DMS153 treated with DMSO at 0.1 percent for 48 hours (cell line): ENCODE data around the gene ETV7.
A peak's percentile ranks its signal among the peaks of the same experiment; 100 is the strongest.
"Not testable (repeated sequence)": the region's sequence is repeated elsewhere in the genome, so short reads cannot be mapped to it uniquely, and the experiment has no call there.

Experiments used
- DNase-seq: peaks from one replicate; lab custom pipeline; 2025; ENCODE audit not compliant: unreplicated experiment; lab: John Stamatoyannopoulos, UW

Gene ETV7

DNA sequence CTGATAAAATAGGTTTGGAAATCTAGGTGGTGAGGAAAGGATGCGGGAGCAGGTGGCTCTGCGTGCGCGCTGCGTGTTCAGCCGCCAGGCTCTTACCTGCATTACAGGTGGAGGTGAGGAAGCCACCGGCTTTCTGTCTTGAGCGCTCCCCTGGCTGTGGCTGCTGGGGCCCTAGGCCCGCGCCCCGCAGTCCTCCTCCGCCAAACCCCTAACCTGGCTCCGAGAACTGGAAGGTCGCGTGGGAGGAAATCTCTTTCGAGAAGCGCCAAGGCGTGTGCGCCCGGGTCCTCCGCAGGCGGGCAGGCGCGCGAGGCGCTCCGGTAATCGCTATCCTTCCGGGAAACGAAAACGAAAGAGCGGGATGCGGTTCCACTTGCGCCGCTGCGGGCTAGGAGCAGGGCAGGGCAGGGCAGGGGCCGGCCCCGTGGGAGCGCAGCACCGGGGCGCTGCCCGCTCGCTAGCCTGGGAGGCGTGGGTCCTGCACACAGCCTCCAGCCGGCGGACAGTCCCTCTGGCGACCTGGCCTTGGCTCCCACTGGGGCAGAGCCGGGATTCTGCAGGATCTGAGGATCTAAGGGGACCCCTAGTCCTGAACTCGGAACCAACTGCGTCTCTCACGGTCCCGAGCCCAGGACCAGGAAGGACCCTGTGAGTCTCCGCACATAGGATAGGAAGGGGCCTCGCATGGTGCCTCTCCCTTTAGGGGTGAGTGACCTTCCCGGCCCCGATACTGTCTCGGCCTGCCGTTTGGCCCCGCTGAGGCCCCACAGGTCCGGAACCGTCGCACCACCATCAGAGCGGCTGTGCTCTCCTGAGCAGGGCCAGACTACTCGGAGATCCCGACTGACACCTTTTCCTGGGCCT lies at the start of gene ETV7:
Gene ETV7, minus strand, starts transcription at position 230 of the 864 bp plus-strand sequence. Its CDS starts 128 bp downstream, at position 102.
- no peak for DNase-seq

DNA sequence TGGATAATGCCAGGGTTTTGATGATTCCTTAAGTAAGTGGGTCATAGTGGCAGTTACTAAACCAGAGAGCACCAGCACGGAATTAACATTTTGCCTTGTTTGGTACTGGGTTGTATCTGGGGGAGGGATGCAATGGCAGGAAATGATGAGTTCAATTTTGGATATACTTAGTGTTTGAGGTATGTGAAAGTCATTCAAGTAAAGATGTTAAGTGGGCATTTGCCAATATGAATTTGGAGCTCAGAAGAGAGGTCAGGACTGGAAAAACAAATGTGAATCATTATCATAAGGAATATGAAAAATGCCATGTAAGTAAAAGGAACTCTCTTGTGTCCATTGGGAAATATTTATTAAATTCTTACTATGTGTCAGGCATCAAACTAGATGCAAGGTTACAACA lies 49.0 kb upstream of the ETV7 start:
- no peak for DNase-seq

DNA sequence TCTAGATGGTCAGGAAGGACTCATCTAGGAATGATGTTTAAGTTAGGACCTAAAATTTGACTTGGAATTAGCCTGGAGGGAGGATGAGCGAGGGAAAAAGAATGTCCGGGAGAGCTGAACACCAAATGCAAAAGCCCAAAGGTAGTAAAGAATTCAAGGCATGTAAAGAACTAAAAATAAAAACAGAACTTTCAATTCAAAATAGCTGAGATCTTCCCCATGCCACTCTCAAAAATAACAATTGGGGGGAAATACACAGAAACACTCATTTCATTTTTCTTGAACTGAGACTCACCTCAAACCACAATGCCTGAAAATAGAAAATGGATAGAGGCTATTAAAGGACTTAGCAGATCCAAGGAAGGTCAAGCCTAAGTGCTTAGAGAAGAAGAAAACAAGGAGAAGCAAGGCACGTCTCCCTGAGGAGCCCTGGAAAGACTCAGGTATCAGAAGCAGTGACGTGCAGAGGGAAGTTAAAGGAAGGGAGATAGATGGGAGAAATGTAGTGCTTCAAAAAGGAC lies 44.7 kb upstream of the ETV7 start:
- DNase-seq = no peak

DNA sequence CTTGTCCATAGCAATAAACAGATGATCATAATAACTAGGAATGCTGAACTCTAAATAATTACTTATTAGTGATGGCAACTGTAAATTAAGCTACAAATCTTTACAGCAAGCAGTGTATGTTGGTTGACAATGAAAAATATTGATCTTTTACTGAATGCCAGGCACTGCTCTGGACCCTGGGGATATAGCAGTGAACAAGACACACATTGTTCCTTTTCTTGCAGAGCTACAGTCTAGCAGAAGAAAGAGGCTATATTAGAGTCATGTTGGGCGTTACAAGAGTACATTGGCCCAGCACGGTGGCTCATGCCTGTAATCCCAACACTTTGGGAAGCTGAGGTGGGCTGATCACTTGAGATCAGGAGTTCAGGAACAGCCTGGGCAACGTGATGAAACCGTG lies 43.7 kb upstream of the ETV7 start:
- DNase-seq = no peak

DNA sequence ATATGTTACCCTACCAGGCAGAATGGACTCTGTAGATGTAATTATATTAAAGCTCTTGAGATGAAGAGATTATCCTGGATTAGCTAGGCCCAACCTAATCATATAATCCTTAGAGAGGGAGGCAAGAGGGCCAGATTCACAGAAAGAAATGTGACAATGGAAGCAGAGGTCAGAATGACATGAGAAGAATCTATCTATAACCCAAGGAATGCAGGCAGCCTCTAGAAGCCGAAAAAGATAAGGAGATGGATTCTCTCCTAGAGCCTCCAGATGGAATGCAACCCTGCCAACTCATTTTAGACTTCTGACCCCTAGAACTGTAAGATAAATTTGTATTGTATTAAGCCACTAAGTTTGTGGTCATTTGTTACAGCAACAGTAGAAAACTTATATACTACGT lies 42.9 kb upstream of the ETV7 start:
- DNase-seq = no peak

DNA sequence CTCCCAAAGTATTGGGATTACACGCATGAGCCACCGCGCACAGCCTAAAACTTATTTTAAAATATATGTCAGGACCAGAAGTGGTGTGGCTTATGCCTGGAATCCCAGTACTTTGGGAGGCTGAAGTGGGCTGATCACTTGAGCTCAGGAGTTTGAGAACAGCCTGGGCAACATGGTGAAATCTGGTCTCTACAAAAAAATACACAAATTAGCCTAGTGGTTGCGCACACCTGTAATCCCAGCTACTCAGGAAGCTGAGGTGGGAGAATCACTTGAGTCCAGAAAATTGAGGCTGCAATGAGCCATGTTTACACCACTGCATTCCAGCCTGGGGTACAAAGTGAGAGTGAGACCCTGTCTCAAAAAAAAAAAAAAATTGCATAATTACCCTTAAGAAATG lies 41.4 kb upstream of the ETV7 start:
- DNase-seq = no peak

DNA sequence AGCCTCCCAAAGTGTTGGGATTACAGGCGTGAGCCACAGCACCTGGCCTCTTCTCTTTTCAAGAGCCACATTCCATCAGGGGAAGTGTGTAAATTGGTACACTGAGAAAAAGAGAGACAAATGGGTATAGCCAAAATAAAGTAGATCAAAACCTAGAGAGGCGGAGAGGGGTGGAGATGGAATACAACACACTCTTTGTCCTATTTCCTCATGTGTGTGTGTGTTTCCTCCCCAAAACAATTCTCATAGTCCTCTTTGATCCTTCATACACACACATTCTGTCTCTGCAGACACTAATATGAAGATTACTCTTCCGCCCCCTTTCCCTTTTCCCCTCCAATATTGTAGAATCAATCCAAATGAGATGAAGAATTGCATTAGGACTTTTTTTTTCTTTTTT lies 39.2 kb upstream of the ETV7 start:
- DNase-seq = no peak

DNA sequence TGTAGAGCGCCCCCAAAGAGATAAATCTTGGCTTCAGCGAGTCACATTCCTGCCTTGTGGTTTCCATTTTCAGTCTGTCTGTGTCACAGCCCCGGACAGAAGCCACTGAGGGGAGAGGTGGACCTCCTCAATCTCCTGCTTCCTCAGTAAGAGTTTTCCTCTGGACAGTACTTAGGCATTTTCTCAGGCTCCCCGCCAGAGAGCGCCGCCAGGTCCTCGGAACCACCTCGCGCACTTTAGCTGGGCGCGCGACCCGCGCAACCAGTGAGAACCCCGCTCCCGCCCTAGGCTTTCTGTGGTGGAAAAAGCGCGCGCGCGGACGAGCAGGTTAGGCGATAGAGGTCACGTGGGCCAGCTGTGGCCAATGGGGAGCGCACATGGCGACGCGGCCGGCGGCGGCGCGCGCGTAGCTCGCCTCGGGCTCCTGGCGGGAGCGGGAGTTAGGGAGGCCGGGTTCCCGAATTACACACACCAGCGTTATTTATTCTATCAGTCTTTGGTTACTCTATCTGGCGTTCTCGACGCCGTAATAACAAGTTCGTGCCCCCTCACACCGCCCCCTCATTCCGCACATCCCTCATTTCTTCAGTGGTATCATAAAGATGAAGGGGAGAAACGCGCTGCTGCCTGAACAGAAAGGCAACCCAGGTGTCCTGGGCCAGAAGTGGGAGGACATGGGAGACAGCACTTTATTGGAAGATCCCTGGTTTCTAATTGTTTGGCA lies 35.8 kb upstream of the ETV7 start:
- DNase-seq = peak; percentile 75

DNA sequence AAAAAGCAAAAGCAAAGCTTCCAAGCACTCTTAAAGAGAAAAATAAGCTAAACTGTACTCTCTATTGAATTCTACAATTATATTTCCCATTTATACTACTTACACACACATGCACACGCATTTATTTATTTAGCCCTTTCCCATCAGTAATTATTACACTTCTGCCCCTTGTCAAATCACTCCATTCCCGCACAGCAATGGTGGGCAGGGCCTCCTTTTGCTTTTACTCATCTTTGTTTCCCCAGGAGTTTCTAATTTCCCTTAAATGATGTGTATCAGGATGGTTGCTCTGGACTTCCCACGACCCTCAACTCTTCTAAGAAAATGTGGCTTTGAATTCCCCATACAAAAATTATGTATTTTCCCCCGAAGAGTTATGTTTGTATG lies 35.2 kb upstream of the ETV7 start:
- DNase-seq = no peak

DNA sequence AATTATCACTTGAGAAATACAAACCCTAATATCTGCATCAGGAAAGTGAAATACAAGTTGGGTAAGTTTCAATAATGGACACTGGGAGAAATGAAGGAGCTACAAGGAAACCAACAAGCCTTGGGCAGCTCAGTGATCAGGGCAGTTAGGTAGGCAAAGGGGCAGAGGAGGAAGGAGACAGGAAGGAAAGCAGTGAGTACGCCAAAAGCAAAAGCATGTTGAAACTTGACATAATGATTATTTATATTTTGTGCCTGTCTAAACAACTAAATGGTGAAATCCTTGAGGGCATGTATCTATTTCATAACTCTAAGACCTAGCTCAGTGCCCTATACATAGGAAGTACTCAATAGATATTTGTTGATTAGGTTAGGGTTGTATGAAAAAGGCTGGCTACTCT lies 31.8 kb upstream of the ETV7 start:
- no peak for DNase-seq

DNA sequence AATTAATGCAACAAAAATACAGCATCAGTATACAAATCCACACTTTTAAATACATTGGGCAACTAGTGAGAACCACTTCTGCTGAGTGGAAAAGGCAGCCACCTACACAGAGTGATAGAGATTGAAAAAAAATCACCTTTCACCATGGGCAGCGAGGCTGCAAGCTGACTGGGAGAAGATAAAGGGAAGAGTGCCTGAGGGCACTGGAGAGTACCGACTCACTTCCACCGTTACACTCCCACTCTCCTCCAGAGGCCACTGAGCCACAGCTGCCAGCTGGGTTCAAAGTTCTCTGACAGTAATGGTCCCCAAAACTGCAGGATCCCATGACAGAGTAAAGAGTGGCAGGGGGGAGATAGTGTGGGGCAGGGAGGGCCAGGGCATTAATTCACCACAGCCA lies 31.1 kb upstream of the ETV7 start:
- no peak for DNase-seq

DNA sequence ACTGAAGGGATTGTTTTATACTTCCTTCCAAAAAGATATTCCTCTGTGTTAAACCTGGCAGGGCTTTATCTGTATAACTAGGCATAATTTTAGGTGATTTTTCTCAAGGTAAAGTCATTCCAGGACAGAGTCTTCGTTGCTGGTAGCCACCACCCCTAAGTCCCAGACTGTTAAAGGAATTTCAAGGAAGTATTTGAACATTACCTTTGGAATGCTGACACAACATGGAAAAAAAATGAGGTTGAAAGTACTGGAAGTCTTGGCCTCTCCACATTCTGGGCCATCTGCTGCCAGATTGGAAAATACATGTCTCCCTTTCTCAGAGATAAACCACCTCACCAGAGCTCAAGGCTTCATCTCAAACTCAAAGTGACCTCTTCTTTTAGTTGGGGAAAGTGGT lies 27.0 kb upstream of the ETV7 start:
- no peak for DNase-seq

DNA sequence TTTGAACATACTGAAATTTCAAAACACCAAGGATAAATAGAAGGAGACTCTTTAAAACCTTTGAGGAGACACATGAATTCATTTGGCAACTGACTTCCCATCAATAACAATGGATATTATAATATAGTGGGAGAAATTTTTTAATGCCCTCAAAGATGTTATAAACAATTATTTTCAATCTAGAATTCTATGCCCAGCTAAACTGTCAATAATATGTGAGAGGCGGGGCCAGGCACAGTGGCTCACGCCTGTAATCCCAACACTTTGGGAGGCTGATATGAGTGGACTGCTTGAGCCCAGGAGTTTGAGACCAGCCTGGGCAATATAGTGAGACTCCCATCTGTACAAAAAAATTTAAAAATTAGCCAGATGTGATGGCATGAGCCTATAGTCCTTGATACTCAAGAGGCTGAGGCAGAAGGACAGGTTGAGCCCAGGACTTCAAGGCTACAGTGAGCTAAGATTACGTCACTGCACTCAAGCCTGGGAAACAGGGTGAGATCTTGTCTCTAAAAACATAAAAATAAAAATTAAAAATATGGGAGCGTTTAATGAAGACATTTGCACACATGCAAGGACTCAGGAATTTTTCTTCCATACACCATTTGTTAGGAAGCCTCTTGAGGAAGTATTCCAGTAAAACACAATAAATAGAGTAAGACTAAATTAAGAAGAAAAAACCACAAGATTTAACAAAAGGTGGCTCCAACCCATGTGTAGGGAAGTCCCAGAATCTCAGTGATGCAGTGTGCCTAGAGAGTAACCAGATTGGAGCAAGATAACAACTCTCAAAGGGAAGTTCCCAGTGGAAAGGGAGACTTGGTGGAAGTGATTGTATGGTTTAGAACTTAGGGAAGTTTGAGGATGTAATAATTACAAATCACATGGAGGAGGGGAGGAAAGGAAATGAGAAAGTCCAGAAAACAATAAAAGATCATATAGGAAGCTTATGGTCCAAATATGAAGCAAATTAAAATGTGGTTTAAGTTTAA lies 26.3 kb upstream of the ETV7 start:
- no peak for DNase-seq

DNA sequence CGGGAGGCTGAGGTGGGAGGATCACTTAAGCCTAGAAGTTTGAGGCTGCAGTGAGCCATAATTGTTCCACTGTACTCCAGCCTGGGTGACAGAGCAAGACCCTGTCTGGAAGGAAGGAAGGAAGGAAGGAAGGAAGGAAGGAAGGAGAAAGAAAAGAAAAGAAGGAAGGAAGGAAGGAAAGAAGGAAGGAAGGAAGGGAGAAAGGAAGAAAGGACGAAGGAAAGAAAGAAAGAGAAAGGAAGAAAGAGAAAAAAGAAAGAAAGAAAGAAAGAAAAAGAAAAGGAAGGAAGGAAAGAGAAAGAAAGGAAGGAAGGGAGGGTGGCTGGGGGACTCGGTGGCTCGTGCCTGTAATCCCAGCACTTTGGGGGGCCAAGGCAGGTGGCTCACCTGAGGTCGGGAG lies 22.2 kb upstream of the ETV7 start:
- not testable (repeated sequence) for DNase-seq

DNA sequence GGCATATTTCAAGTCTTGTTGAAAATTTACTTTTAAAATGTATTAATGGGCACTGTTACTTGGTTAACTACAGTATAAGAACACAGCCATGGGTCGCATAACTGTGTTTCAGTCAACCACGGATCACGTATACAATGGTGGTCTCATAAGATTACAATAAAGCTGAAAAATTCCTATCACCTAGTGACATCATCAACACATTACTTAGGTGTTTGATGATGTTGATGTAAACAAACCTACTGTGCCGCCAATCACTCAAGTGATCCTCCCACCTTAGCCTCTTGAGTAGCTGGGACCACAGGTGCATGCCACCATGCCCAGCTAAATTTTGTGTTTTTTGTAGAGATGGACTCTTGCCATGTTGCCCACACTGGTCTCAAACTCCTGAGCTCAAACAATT lies 16.7 kb upstream of the ETV7 start:
- DNase-seq = no peak

DNA sequence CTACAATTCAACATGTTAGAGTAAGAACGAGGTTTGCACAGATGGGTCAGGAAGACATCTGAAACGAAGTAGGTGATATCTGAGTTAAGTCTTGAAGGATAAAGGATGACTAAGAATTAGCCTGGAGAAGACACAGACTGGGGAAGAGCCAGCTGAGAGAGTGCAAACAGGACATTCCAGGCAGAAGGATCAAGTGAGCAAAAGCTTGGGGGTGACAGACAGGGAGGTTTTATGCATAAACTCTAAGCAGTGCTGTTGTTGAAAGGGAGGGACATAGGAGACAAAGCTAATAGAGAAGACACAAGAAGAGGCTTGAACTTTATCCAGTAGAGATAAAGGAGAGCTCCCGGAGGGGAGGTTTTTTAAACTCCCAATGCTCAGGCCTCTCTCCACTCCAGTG lies 15.0 kb upstream of the ETV7 start:
- DNase-seq = no peak

DNA sequence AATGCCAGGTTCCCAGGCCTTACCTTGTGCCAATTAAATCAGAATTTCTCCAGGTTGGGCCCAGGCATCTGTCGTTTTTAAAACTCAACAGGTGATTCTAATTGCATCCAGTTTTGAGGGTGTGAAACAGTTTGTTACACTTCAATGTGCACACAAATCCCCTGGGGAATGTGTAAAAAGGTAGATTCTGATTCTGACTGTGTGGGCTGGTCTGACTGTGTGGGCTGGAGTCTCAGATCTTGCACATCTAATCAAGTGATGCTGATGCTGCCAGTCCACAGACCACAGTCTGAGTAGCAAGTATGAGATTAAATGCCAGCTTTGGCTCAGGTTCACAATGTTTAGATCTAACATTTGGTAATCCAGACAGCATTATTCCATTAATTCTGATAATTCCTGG lies 12.5 kb upstream of the ETV7 start:
- no peak for DNase-seq

DNA sequence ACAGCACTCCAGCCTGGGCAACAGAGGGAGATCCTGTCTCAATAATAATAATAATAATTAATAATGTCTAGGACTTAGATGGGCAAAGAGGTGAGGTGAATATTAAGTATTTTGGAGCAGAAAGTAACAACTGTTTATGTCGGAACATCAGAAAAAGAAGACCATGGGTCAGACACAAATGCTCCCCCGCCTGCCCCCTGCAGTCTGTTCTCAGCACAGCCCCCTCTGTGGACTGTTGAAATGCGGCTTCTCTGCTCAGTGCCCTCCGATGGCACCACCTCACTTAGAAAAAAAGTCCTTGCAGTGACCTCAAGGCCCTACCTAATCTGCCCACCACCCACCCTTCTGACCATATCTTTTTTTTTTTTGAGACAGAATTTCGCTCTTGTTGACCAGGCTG lies 5.2 kb upstream of the ETV7 start:
- no peak for DNase-seq

DNA sequence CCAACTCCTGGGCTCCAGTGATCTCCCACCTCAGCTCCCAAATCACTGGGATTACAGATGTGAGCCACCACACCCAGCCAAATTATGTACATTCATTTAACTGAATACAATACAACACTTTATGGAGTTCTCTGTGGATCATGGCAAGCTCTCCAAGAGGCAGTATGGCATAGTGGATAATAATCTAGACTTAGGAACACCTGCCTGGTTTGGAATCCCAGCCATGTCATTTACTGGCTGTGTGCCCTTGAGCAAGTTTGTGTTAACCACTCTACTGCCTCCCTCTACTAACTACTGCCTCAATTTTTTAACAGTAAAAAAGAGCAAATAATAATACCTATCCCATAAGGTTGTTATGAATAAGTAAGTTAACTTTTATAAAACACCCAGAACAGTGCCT lies 1.9 kb upstream of the ETV7 start:
- no peak for DNase-seq

DNA sequence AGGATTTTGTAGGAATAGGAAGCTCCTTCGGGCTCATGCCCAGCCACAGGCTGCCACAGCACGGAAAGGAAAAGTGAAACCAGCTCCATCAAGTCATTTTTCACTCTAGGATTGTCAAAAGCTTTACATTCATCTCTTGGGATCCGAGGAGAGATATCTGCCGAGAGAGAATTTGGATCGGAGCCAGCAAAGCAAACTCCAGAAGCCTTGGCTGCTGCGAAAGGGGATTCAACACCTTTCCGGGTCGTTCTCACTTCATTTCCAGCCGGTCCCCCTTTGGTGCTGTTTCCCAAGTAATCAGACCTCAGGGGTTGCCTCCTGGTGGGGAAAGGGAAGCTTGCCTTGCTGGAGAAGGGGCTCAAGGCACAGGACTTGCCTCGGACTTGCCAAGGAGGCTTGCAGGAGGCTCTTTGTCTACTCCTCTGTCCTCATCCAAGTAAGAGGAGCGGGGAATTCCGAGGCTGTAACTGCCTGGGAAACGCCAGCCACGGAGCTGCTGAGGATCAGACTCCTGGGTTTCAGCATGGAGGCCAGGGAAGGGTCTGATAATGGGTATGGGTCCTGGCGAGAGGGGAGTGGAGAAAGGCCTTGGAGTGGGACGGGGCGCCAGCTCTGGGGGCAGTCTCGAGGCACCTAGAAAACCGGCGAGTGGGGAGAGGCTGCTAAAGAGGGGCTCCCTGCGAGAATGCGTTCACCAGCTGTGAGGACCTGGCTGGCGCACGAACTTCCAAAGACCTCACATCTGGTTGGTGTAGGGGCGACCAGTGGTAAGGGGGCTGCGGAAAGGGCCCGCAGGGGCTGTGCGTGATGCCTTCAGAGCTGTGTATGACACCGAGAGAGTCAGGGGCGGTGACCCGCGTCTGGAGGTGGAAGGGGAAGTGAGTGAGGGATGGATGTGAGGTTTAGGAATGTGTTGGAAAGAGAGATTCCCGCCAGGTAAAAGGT lies 702 bp downstream of the ETV7 start:
- DNase-seq = no peak
